Panc1 (cell line): Measurements from ENCODE around the gene DNAL4. TPM values are rescaled to one million over a fixed set of nuclear protein-coding genes. Genes with fewer than 3 reads are reported as not detected.

Source experiments
- ATAC-seq: fragments of 200-7000 bp; cut with Tn5 transposase; 2 replicates; pipeline ENCODE4 v1.9.1; 2020; ENCODE audit warnings: mild to moderate bottlenecking, moderate library complexity
- BruUV-seq: library from RNA; stranded (reverse); fragments of 400-500 nt; replicated peaks from 2 replicates; lab custom pipeline; 2021; lab: Mats Ljungman, UMichigan
- CTCF ChIA-PET: fragments of 300-600 bp; sonication (Branson Sonifier 250); formaldehyde crosslinking; loops from one replicate; lab custom pipeline; 2022; ENCODE audit warnings: antibody characterized with exemption; lab: Charles Lee
- POLR2A ChIA-PET: fragments of 300-600 bp; sonication (Branson Sonifier 250); formaldehyde crosslinking; loops from one replicate; lab custom pipeline; 2022; ENCODE audit warnings: antibody characterized with exemption; lab: Charles Lee
- DNase-seq: peaks from one replicate; pipeline ENCODE4 v3.0.0-alpha.2; 2010; ENCODE audit warnings: low read depth, low spot score
- H3K27ac ChIP-seq: 2 replicates; pipeline ENCODE4 v1.5.1; 2011; ENCODE audit warnings: mild to moderate bottlenecking, low read length, inconsistent platforms
- H3K27me3 ChIP-seq: fragments of 200-500 bp; sonication (Bioruptor generic); 2 replicates; pipeline ENCODE4 v1.6.0; 2014; ENCODE audit warnings: low read length, inconsistent platforms; ENCODE audit not compliant: control insufficient read depth, insufficient read depth
- H3K36me3 ChIP-seq: fragments of 200-500 bp; sonication (Bioruptor generic); 2 replicates; pipeline ENCODE4 v1.5.1; 2014; ENCODE audit warnings: inconsistent platforms, mild to moderate bottlenecking, low read length, moderate library complexity; ENCODE audit not compliant: control insufficient read depth, insufficient read depth
- H3K4me1 ChIP-seq: 2 replicates; pipeline ENCODE4 v1.5.1; 2011; ENCODE audit warnings: inconsistent platforms, mild to moderate bottlenecking, low read length, moderate library complexity; ENCODE audit not compliant: control insufficient read depth, insufficient read depth
- H3K4me3 ChIP-seq, 2 experiments: 2 replicates each; pipeline ENCODE4 v1.5.1; 2011 to 2012; ENCODE audit warnings: low read depth in 2 of 2, low read length in 2 of 2, mild to moderate bottlenecking in 2 of 2, inconsistent platforms in 1 of 2, moderate library complexity in 1 of 2
- H3K9me3 ChIP-seq: fragments of 200-500 bp; sonication (Bioruptor generic); 2 replicates; pipeline ENCODE4 v1.5.1; 2014; ENCODE audit warnings: low read depth, mild to moderate bottlenecking, inconsistent platforms, low read length, moderate library complexity; ENCODE audit not compliant: control insufficient read depth, insufficient read depth
- POLR2AphosphoS5 ChIP-seq: IDR thresholded peaks from 2 replicates; pipeline ENCODE4 v1.6.1; 2012; ENCODE audit warnings: mild to moderate bottlenecking, low read depth, low read length, moderate library complexity
- REST ChIP-seq, 2 experiments: IDR thresholded peaks; 2 replicates each; pipeline ENCODE4 v1.6.1; 2011 to 2012; ENCODE audit warnings: low read depth in 2 of 2, control low read depth in 1 of 2, low read length in 1 of 2, mild to moderate bottlenecking in 1 of 2, moderate library complexity in 1 of 2; ENCODE audit not compliant: insufficient read depth in 1 of 2
- SIN3A ChIP-seq: IDR thresholded peaks from 2 replicates; pipeline ENCODE4 v1.6.1; 2012; ENCODE audit warnings: low read depth, mild to moderate bottlenecking, low read length, moderate library complexity, borderline replicate concordance; ENCODE audit not compliant: insufficient read depth
- TCF7L2 ChIP-seq: IDR thresholded peaks from 2 replicates; pipeline ENCODE4 v1.6.1; 2011; ENCODE audit warnings: mild to moderate bottlenecking, low read depth, low read length, inconsistent platforms
- in situ Hi-C: cut with HindIII; loops from 2 replicates; pipeline ENCODE4 v1.10.0; 2016; ENCODE audit warnings: low sequenced_read_pairs, low pct_unique_long_range_greater_than_20kb
- intact Hi-C: fragments of 100-400 bp; cut with micrococcal nuclease; formaldehyde crosslinking; loops from one replicate; pipeline ENCODE4 v1.10.0; 2022; ENCODE audit not compliant: unreplicated experiment
- total RNA-seq: library from RNA; stranded (reverse); gene quantifications from one replicate; pipeline ENCODE4 v1.2.1, GENCODE V29; 2021; ENCODE audit not compliant: unreplicated experiment
- TF ChIP-seq, protein P1 (sequence below): fragments of 450-650 bp; IDR thresholded peaks from 2 replicates; pipeline ENCODE4 v1.5.1; 2017; ENCODE audit warnings: mild to moderate bottlenecking

Gene DNAL4
- total RNA-seq, 1 experiment from 2014 or later: 10.5 TPM

- TF ChIP-seq POLR2AphosphoS5: no peak
- TF ChIP-seq, protein P1, sequence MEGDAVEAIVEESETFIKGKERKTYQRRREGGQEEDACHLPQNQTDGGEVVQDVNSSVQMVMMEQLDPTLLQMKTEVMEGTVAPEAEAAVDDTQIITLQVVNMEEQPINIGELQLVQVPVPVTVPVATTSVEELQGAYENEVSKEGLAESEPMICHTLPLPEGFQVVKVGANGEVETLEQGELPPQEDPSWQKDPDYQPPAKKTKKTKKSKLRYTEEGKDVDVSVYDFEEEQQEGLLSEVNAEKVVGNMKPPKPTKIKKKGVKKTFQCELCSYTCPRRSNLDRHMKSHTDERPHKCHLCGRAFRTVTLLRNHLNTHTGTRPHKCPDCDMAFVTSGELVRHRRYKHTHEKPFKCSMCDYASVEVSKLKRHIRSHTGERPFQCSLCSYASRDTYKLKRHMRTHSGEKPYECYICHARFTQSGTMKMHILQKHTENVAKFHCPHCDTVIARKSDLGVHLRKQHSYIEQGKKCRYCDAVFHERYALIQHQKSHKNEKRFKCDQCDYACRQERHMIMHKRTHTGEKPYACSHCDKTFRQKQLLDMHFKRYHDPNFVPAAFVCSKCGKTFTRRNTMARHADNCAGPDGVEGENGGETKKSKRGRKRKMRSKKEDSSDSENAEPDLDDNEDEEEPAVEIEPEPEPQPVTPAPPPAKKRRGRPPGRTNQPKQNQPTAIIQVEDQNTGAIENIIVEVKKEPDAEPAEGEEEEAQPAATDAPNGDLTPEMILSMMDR: no peak
- no peak for TF ChIP-seq SIN3A
- TF ChIP-seq TCF7L2: no peak
- no peaks in the 10 kb centered on the region for H3K9me3 ChIP-seq
- no peaks in the 10 kb centered on the region for H3K4me1 ChIP-seq
- DNase-seq (no peak), ATAC-seq (no peak)
- POLR2A ChIA-PET: no interaction called here
- intact Hi-C loops (no loop called here), in situ Hi-C loops (no loop called here)
- CTCF ChIA-PET: no interaction called here
- no TSS peak for BruUV-seq
- no peak overlapping the region for H3K4me3 ChIP-seq
- H3K27me3 ChIP-seq: no peaks in the 10 kb centered on the region
- H3K36me3 ChIP-seq: no peaks in the 10 kb centered on the region
- no peak overlapping the region for H3K27ac ChIP-seq
These were observed 29.1 kb upstream of the DNAL4 start for GRCh38 chr22:38823076-38823475.

- POLR2A ChIA-PET: no interaction called here
- TF ChIP-seq, protein P1: no peak
- TF ChIP-seq SIN3A (no peak), REST (IDR thresholded peaks at IDR 0.05; ENCODE audit: insufficient read depth in 1 of 2, low read depth in 2 of 2, low read length in 1 of 2) (no peak), POLR2AphosphoS5 (no peak), TCF7L2 (no peak)
These were observed 26.1 kb upstream of the DNAL4 start for GRCh38 chr22:38820020-38820419.

More at GRCh38 chr22:38820020-38820419, 26.1 kb upstream of the DNAL4 start:
- CTCF ChIA-PET: no interaction called here
- Histone ChIP-seq H3K36me3 (no peaks in the 10 kb centered on the region), H3K27me3 (no peaks in the 10 kb centered on the region), H3K4me1 (no peaks in the 10 kb centered on the region), H3K9me3 (no peaks in the 10 kb centered on the region), H3K4me3 (no peak overlapping the region), H3K27ac (no peak overlapping the region)
- ATAC-seq: no peak
- intact Hi-C loops: no loop called here
- in situ Hi-C loops: no loop called here
- no TSS peak for BruUV-seq
- DNase-seq: no peak
